HEK293 (cell line): ENCODE measurements around the gene SINHCAF.

Source experiments
- CTCF ChIA-PET: fragments of 350-600 bp; formaldehyde crosslinking; extraction: SDS; loops from one replicate; lab custom pipeline; 2021; ENCODE audit warnings: antibody characterized with exemption; lab: Yijun Ruan, JAX
- POLR2A ChIA-PET: fragments of 300-600 bp; formaldehyde crosslinking; extraction: SDS; loops from one replicate; lab custom pipeline; 2020; ENCODE audit warnings: antibody characterized with exemption, inconsistent platforms; lab: Yijun Ruan, JAX
- H3K27ac ChIP-seq: fragments of 200-500 bp; sonication (Bioruptor generic); 2 replicates; pipeline ENCODE4 v1.5.1; 2014; ENCODE audit warnings: low read depth, low read length, control low read depth, inconsistent platforms; ENCODE audit errors: extremely low read depth
- H3K36me3 ChIP-seq, 2 experiments: fragments of 200-500 bp in 1 of 2; sonication (Bioruptor generic) in 1 of 2; 1 replicate in 1 of 2; 2 replicates in 1 of 2; pipeline ENCODE4 v1.5.1; 2014 to 2017; ENCODE audit warnings: inconsistent platforms in 2 of 2, low read length in 2 of 2; ENCODE audit not compliant: control insufficient read depth in 2 of 2, insufficient read depth in 1 of 2
- H3K4me1 ChIP-seq: fragments of 200-500 bp; sonication (Bioruptor generic); 2 replicates; pipeline ENCODE4 v1.5.1; 2014; ENCODE audit warnings: mild to moderate bottlenecking, low read length, inconsistent platforms; ENCODE audit not compliant: control insufficient read depth, insufficient read depth
- H3K4me3 ChIP-seq: 2 replicates; pipeline ENCODE4 v1.5.1; 2011; ENCODE audit warnings: low read depth, mild to moderate bottlenecking, control low read depth, low read length, moderate library complexity
- H3K9me3 ChIP-seq: fragments of 200-500 bp; sonication (Bioruptor generic); 2 replicates; pipeline ENCODE4 v1.5.1; 2014; ENCODE audit warnings: low read depth, low read length, inconsistent platforms; ENCODE audit not compliant: control insufficient read depth, insufficient read depth
- HIC1 ChIP-seq: fragments of 450-650 bp; formaldehyde crosslinking; IDR thresholded peaks from 2 replicates; pipeline ENCODE4 v1.5.1; 2016; ENCODE audit warnings: missing biosample characterization, missing genetic modification characterization
- HOXC10 ChIP-seq: sonication (generic); formaldehyde crosslinking; IDR thresholded peaks from 2 replicates; pipeline ENCODE4 v1.8.1; 2023; ENCODE audit warnings: mild to moderate bottlenecking, missing genetic modification reagents
- INSM2 ChIP-seq: fragments of 450-650 bp; formaldehyde crosslinking; IDR thresholded peaks from 2 replicates; pipeline ENCODE4 v1.5.1; 2016; ENCODE audit warnings: missing biosample characterization, missing genetic modification characterization
- MZF1 ChIP-seq: fragments of 450-650 bp; formaldehyde crosslinking; IDR thresholded peaks from 2 replicates; pipeline ENCODE4 v1.5.1; 2017; ENCODE audit warnings: missing biosample characterization, missing genetic modification characterization, borderline replicate concordance
- PRDM2 ChIP-seq: fragments of 450-650 bp; formaldehyde crosslinking; IDR thresholded peaks from 2 replicates; pipeline ENCODE4 v1.5.1; 2016; ENCODE audit warnings: missing biosample characterization, missing genetic modification characterization, borderline replicate concordance
- SP2 ChIP-seq: fragments of 450-650 bp; formaldehyde crosslinking; IDR thresholded peaks from 2 replicates; pipeline ENCODE4 v1.5.1; 2016; ENCODE audit warnings: missing biosample characterization, missing genetic modification characterization
- ZBTB20 ChIP-seq: fragments of 450-650 bp; formaldehyde crosslinking; IDR thresholded peaks from 2 replicates; pipeline ENCODE4 v1.5.1; 2016; ENCODE audit warnings: missing biosample characterization, missing genetic modification characterization
- ZBTB48 ChIP-seq: fragments of 450-650 bp; formaldehyde crosslinking; IDR thresholded peaks from 2 replicates; pipeline ENCODE4 v1.5.1; 2016; ENCODE audit warnings: missing biosample characterization, missing genetic modification characterization
- ZFHX2 ChIP-seq: fragments of 450-650 bp; formaldehyde crosslinking; conservative IDR thresholded peaks from 2 replicates; pipeline ENCODE4 v1.5.1; 2016; ENCODE audit warnings: missing biosample characterization, missing genetic modification characterization
- ZNF10 ChIP-seq: fragments of 450-650 bp; formaldehyde crosslinking; IDR thresholded peaks from 2 replicates; pipeline ENCODE4 v1.5.1; 2017; ENCODE audit warnings: missing biosample characterization, missing genetic modification characterization
- ZNF148 ChIP-seq: fragments of 450-650 bp; formaldehyde crosslinking; IDR thresholded peaks from 2 replicates; pipeline ENCODE4 v1.5.0; 2017; ENCODE audit warnings: missing biosample characterization, missing genetic modification characterization, borderline replicate concordance
- ZNF221 ChIP-seq: fragments of 450-650 bp; formaldehyde crosslinking; IDR thresholded peaks from 2 replicates; pipeline ENCODE4 v1.5.1; 2017; ENCODE audit warnings: missing biosample characterization, missing genetic modification characterization, borderline replicate concordance
- ZNF501 ChIP-seq: fragments of 450-650 bp; formaldehyde crosslinking; IDR thresholded peaks from 2 replicates; pipeline ENCODE4 v1.5.1; 2016; ENCODE audit warnings: missing biosample characterization, missing genetic modification characterization
- ZNF521 ChIP-seq: fragments of 450-650 bp; formaldehyde crosslinking; IDR thresholded peaks from 2 replicates; pipeline ENCODE4 v1.5.1; 2017; ENCODE audit warnings: missing biosample characterization, mild to moderate bottlenecking, missing genetic modification characterization
- ZNF585B ChIP-seq: fragments of 450-650 bp; formaldehyde crosslinking; IDR thresholded peaks from 2 replicates; pipeline ENCODE4 v1.5.1; 2016; ENCODE audit warnings: missing biosample characterization, missing genetic modification characterization
- ZNF596 ChIP-seq: fragments of 450-650 bp; IDR thresholded peaks from 2 replicates; pipeline ENCODE4 v1.5.0; 2018; ENCODE audit warnings: missing biosample characterization, mild to moderate bottlenecking, missing genetic modification characterization, moderate library complexity
- ZNF610 ChIP-seq: fragments of 450-650 bp; formaldehyde crosslinking; IDR thresholded peaks from 2 replicates; pipeline ENCODE4 v1.5.1; 2016; ENCODE audit warnings: missing biosample characterization, missing genetic modification characterization, borderline replicate concordance
- ZNF692 ChIP-seq: fragments of 450-650 bp; formaldehyde crosslinking; IDR thresholded peaks from 2 replicates; pipeline ENCODE4 v1.5.1; 2016; ENCODE audit warnings: missing biosample characterization, missing genetic modification characterization
- ZNF701 ChIP-seq: fragments of 450-650 bp; formaldehyde crosslinking; IDR thresholded peaks from 2 replicates; pipeline ENCODE4 v1.5.1; 2016; ENCODE audit warnings: missing biosample characterization, missing genetic modification characterization
- ZNF777 ChIP-seq: fragments of 450-650 bp; formaldehyde crosslinking; IDR thresholded peaks from 2 replicates; pipeline ENCODE4 v1.5.1; 2017; ENCODE audit warnings: missing biosample characterization, missing genetic modification characterization, borderline replicate concordance
- ZSCAN16 ChIP-seq: fragments of 450-650 bp; formaldehyde crosslinking; IDR thresholded peaks from 2 replicates; pipeline ENCODE4 v1.5.1; 2016; ENCODE audit warnings: missing biosample characterization, missing genetic modification characterization

Gene SINHCAF

GRCh38 chr12:31315784-31316465, 10.0 kb downstream of the SINHCAF start (continued):
- TF ChIP-seq PRDM2 (tag by site-specific recombination): no peak
- TF ChIP-seq ZNF777 (tag by site-specific recombination): no peak
- no peak for TF ChIP-seq ZFHX2 (tag by site-specific recombination)
- TF ChIP-seq HIC1 (tag by site-specific recombination): no peak
- TF ChIP-seq ZBTB48 (tag by site-specific recombination): no peak
- TF ChIP-seq HOXC10 (CRISPR knock-in tag): no peak
- no peak for TF ChIP-seq ZNF596 (tag by site-specific recombination)
- TF ChIP-seq INSM2 (tag by site-specific recombination): no peak
- no peak for TF ChIP-seq ZSCAN16 (tag by site-specific recombination)
- TF ChIP-seq ZNF585B: no peak
- no peak for TF ChIP-seq SP2 (tag by site-specific recombination)
- TF ChIP-seq ZNF521 (tag by site-specific recombination): no peak
- TF ChIP-seq, all 188 proteins: peak for 0

GRCh38 chr12:31315044-31315715, 10.8 kb downstream of the SINHCAF start:
- Histone ChIP-seq H3K4me3 (no peak overlapping the region), H3K36me3 (no peaks in the 10 kb centered on the region; a peak in 1 of 3 replicates), H3K4me1 (peaks cover 19% of the 10 kb centered on the region), H3K27ac (no peak overlapping the region), H3K9me3 (no peaks in the 10 kb centered on the region)
- CTCF ChIA-PET: interaction anchor here (0.5 to 1.1 kb wide), 2 partner anchors 43 to 64 kb away, joined by 3 to 4 read pairs; no protein-coding TSS in a partner anchor
- no peak for TF ChIP-seq ZNF701 (tag by site-specific recombination)
- 0 out of 2 replicates have a peak, but pooled peaks have one; percentile 8 for TF ChIP-seq MZF1 (tag by site-specific recombination)
- TF ChIP-seq ZNF10 (tag by site-specific recombination): no peak
- no peak for TF ChIP-seq ZNF610 (tag by site-specific recombination)
- no peak for TF ChIP-seq ZNF148 (tag by site-specific recombination)
- no peak for TF ChIP-seq ZNF692
- no peak for TF ChIP-seq ZNF221 (tag by site-specific recombination)
- TF ChIP-seq ZNF501 (tag by site-specific recombination): no peak
- 0 out of 2 replicates have a peak, but pooled peaks have one; percentile 33 for TF ChIP-seq ZBTB20 (tag by site-specific recombination)
- POLR2A ChIA-PET: no interaction called here
